Measurements from ENCODE around the gene OSBPL5. TPM values are rescaled to one million over a fixed set of nuclear protein-coding genes. Genes with fewer than 3 reads are reported as not detected.

The OSBPL5 gene
- total and polyA plus RNA-seq, 12 donors = 2.7 to 30.6 (median 20.7) TPM

DNA sequence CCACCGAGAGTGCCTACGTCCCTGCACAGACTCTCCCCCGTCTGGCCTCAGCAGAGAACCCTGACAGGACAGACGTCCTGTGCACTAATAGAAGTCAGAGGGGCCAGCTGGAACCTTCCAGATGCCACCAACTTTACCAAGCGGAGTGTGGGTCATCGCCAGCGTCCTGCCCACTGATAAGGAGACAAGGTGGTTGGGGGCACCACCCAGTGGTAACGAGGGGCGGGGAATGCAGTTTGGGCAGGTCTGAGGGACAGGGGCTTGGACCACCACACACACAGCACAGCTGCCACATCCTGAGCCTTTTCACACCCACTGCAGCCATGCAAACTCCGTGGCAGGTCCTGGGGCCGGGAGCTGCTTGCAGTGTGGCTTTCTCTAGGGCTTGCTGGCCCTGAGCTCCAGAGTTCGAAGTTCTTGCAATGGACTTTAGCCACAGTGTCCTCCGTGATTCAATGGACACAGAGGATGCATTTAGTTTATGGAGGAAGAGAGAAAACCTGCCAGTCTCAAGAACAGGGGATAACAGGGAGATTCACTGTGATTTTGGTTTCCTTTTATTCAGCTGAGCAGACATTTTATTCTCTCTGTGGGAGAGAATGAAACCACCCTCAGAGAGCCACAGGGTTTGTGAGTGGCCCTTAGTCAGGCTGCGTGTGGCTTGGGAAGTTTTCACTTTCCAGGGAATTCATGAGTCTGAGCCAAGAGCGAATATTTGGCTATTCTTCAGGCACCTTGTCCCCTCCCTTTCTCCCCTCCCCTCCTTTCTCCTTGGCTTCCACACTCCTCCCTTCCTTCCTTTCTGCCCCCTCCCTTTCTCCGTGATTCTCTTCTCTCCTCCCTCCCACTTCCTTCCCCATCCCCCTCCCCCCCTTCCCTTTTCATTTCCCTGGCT lies 40.4 kb upstream of the OSBPL5 start:
- no peak overlapping the region for H3K27ac ChIP-seq
- no peaks in the 10 kb centered on the region for H3K4me1 ChIP-seq (replicated peaks in 1 of 2)
- TF ChIP-seq CTCF (IDR thresholded peaks at IDR 0.05) (no peak), POLR2A (IDR thresholded peaks at IDR 0.05) (no peak)
- H3K36me3 ChIP-seq (replicated peaks in 1 of 2) = no peaks in the 10 kb centered on the region
- no peaks in the 10 kb centered on the region for H3K9me3 ChIP-seq (replicated peaks in 1 of 3)
- DNase-seq = no peak
- 47 to 57% (median 55%) methylated on average over 14 to 16 of the region's 16 CpGs for WGBS, 4 donors
- H3K27me3 ChIP-seq = peaks cover 29% of the 10 kb centered on the region
- no peak overlapping the region for H3K4me3 ChIP-seq
- intact Hi-C loops (cut with DNase I) = no loop called here

- intact Hi-C loops (cut with DNase I) = no loop called here
- Histone ChIP-seq H3K4me3 (no peak overlapping the region), H3K9me3 (replicated peaks in 1 of 3) (no peaks in the 10 kb centered on the region), H3K27me3 (peaks cover 29% of the 10 kb centered on the region), H3K27ac (no peak overlapping the region), H3K36me3 (replicated peaks in 1 of 2) (no peaks in the 10 kb centered on the region), H3K4me1 (replicated peaks in 1 of 2) (no peaks in the 10 kb centered on the region)
- 73 to 87% (median 77%) methylated on average over 8 to 24 of the region's 24 CpGs for WGBS, 4 donors
- no peak for DNase-seq
- TF ChIP-seq CTCF (IDR thresholded peaks at IDR 0.05) (no peak), POLR2A (IDR thresholded peaks at IDR 0.05) (no peak)
Measured at GRCh38 chr11:3204141-3205015, 39.3 kb upstream of the OSBPL5 start.

DNA sequence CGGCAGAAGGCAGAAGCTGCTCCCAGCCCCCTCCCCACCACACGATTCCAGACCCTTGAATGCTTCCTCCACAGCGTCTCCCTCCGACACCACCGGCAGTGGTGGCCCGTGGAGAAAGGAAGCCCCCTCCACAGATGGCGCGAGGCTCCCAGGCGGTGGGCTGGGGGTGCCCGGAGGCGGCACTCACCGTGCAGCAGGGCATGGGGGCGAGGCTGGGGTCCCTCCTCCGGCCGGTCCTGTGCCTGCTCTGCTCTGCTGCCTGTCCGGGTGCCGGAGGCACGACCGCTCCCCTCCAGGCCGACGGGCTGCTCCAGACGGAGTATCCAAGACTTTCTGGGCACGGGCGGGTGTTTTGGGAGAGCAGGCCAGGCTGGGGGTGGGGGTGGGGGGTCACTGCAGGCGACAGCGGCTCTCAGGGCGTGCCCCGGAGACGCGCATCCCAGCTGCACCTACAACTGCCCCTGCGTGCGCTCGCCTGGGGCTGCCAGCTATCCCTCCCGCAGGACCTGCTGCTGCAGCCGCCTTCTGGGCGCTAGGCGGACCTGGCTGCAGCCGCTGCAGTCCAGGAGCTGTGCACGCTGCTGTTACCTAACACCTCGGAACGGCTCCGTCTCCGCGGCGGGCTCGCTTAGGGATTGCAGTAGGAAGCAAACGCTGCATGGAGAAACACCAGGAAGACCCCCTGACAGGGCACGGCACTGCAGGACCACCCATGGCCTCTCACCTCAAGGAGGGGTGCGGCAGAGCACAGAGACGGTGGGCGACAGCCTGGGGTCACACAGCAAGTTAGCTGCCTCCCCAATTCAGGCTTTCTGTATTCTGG lies 38.3 kb upstream of the OSBPL5 start:
- Histone ChIP-seq H3K36me3 (replicated peaks in 1 of 2) (no peaks in the 10 kb centered on the region), H3K4me1 (replicated peaks in 1 of 2) (no peaks in the 10 kb centered on the region), H3K27ac (no peak overlapping the region), H3K27me3 (peaks cover 29% of the 10 kb centered on the region), H3K4me3 (no peak overlapping the region), H3K9me3 (replicated peaks in 1 of 3) (no peaks in the 10 kb centered on the region)
- WGBS, 4 donors = 0 to 8% (median 4%) methylated on average over 12 to 51 of the region's 51 CpGs
- no peak for DNase-seq
- intact Hi-C loops (cut with DNase I) = no loop called here
- TF ChIP-seq POLR2A (IDR thresholded peaks at IDR 0.05) (no peak), CTCF (IDR thresholded peaks at IDR 0.05) (no peak)
